Peyer's patch (tissue), 4 donors: ENCODE measurements around the gene FGF5. TPM values are rescaled to one million over a fixed set of nuclear protein-coding genes. Genes with fewer than 3 reads are reported as not detected.
"Not testable (repeated sequence)": the region's sequence is repeated elsewhere in the genome, so short reads cannot be mapped to it uniquely, and the experiment has no call there.

ENCODE experiments used
- DNase-seq, 3 donors: peaks; one replicate each; pipeline ENCODE4 v3.0.0-alpha.2; 2017 to 2019
- H3K27ac ChIP-seq, 4 donors: fragments of 200-600 bp; sonication (generic); one replicate each; pipeline ENCODE4 v1.5.1; 2016 to 2019
- H3K27me3 ChIP-seq, 2 donors: fragments of 200-600 bp; sonication (generic); one replicate each; pipeline ENCODE4 v1.5.1; 2019
- H3K36me3 ChIP-seq, 3 donors: fragments of 200-600 bp; sonication (generic); one replicate each; pipeline ENCODE4 v1.5.1; 2016 to 2019
- H3K4me1 ChIP-seq, 4 donors: fragments of 200-600 bp; sonication (generic); one replicate each; pipeline ENCODE4 v1.5.1; 2016 to 2019
- H3K4me3 ChIP-seq, 4 donors: fragments of 200-600 bp; sonication (generic); 1 replicate in 3 of 4; 2 replicates in 1 of 4; pipeline ENCODE4 v1.5.1; 2016 to 2019; ENCODE audit warnings: mild to moderate bottlenecking in 1 of 4
- H3K9me3 ChIP-seq, 4 donors: fragments of 200-600 bp; sonication (generic); one replicate each; pipeline ENCODE4 v1.5.1; 2016 to 2019; ENCODE audit warnings: mild to moderate bottlenecking in 1 of 4
- POLR2A ChIP-seq, 2 donors: fragments of 450-650 bp; IDR thresholded peaks; one replicate each; pipeline ENCODE4 v1.5.1; 2017; ENCODE audit warnings: antibody characterized with exemption in 2 of 2, mild to moderate bottlenecking in 2 of 2, moderate library complexity in 2 of 2
- total RNA-seq, 4 donors: library from RNA; depleted of rRNA; stranded (reverse); fragments of >200 nt; gene quantifications; one replicate each; pipeline ENCODE4 v1.1.0, GENCODE V29; 2016
- TF ChIP-seq, protein P1 (sequence below), 6 experiments: fragments of 450-650 bp in 4 of 6; fragments of 200-600 bp in 2 of 6; sonication (generic) in 1 of 6; IDR thresholded peaks; one replicate each; pipeline ENCODE4 v1.5.1; 2017 to 2019; ENCODE audit warnings: antibody characterized with exemption in 6 of 6, mild to moderate bottlenecking in 3 of 6, moderate library complexity in 1 of 6

The FGF5 gene
- total RNA-seq, 4 donors from 2014 or later, result not detected

DNA sequence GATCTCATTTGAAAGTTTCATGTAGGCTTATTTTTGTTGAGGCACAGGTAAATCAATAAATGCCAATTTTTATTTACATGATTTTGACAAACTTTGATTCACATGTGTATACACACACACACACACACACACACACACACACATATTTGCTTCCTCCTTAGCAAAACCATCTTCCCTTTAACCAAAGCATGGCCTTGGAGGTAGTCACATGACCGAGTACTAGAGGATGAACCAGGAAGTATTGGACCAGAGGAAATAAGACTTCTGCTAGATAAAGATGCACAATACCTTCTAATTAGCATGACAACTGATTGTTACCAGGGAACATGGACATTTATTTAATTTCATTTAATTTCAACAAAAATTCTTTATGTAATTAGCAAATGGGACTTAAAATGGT lies 45.7 kb downstream of the FGF5 start:
- Histone ChIP-seq H3K4me3 (no peak overlapping the region), H3K27me3 (no peaks in the 10 kb centered on the region), H3K36me3 (no peaks in the 10 kb centered on the region), H3K4me1 (no peaks in the 10 kb centered on the region), H3K9me3 (no peaks in the 10 kb centered on the region), H3K27ac (no peak overlapping the region)
- no peak for TF ChIP-seq POLR2A (IDR thresholded peaks at IDR 0.05)
- TF ChIP-seq, protein P1, sequence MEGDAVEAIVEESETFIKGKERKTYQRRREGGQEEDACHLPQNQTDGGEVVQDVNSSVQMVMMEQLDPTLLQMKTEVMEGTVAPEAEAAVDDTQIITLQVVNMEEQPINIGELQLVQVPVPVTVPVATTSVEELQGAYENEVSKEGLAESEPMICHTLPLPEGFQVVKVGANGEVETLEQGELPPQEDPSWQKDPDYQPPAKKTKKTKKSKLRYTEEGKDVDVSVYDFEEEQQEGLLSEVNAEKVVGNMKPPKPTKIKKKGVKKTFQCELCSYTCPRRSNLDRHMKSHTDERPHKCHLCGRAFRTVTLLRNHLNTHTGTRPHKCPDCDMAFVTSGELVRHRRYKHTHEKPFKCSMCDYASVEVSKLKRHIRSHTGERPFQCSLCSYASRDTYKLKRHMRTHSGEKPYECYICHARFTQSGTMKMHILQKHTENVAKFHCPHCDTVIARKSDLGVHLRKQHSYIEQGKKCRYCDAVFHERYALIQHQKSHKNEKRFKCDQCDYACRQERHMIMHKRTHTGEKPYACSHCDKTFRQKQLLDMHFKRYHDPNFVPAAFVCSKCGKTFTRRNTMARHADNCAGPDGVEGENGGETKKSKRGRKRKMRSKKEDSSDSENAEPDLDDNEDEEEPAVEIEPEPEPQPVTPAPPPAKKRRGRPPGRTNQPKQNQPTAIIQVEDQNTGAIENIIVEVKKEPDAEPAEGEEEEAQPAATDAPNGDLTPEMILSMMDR (IDR thresholded peaks at IDR 0.05), result no peak
- no peak for DNase-seq

DNA sequence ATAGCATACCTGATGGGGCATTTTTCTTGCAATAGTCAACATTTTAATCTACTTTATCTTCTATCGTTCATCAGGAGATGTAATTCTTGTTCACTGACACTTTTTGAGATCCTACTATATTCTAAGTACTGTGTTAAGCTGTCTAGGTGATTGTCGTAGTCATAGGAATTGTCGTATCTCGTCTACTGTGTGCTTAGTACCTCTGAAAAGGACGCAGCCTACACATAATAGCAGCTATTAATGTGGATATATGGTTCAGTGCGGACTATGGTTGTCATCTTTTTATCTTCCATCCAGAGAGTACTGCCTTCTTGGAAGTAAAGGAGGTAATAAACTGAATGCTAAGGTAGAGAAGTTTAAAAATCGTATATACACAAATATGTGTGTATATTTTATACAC lies 47.2 kb downstream of the FGF5 start:
- no peaks in the 10 kb centered on the region for H3K4me1 ChIP-seq
- no peaks in the 10 kb centered on the region for H3K27me3 ChIP-seq
- no peak overlapping the region for H3K4me3 ChIP-seq
- no peak overlapping the region for H3K27ac ChIP-seq
- no peaks in the 10 kb centered on the region for H3K9me3 ChIP-seq
- TF ChIP-seq POLR2A (IDR thresholded peaks at IDR 0.05), result no peak
- TF ChIP-seq, protein P1 (IDR thresholded peaks at IDR 0.05), result no peak
- no peaks in the 10 kb centered on the region for H3K36me3 ChIP-seq
- DNase-seq, result no peak

DNA sequence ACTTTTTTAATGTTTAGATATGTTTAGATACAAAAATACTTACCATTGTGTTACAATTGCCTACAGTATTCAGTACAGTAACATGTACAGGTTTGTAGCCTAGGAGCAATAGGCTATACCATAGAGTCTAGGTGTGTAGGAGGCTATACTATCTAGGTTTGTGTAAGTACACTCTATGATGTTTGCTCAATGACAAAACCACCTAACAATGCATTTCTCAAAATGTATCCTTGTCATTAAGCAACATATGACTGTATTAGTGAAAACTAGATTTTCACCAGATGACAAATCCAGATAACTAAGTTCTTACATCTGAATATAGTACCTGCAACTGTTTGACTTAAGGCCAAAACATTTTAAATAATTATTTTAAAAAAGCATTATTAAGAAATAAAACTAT lies 49.4 kb downstream of the FGF5 start:
- not testable (repeated sequence) for H3K4me3 ChIP-seq, H3K9me3 ChIP-seq, DNase-seq, H3K4me1 ChIP-seq, H3K27me3 ChIP-seq, H3K27ac ChIP-seq, H3K36me3 ChIP-seq

DNA sequence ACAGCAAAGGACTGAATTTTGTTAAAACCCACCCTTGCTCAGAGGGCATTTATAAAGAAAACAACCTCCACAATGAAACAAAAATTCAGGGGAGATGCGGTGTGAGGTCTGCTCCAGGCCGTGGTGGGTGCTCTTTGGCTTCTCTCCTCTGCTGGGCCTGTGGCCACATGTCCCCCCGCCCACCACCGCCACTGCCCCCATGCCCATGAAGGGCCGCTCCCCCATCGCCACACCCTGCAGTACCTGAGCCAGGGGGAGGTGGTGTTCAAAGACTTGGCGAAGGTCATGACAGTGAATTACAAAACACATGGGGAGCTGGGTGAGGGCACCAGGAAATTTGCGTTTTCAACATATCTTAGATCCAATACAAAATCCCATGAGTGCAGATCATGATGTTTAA lies 54.9 kb downstream of the FGF5 start:
- Histone ChIP-seq H3K4me1 (no peaks in the 10 kb centered on the region), H3K4me3 (no peak overlapping the region), H3K36me3 (no peaks in the 10 kb centered on the region), H3K9me3 (no peaks in the 10 kb centered on the region), H3K27ac (no peak overlapping the region), H3K27me3 (no peaks in the 10 kb centered on the region)
- no peak for DNase-seq
- TF ChIP-seq, protein P1 (IDR thresholded peaks at IDR 0.05), result no peak
- TF ChIP-seq POLR2A (IDR thresholded peaks at IDR 0.05), result no peak

DNA sequence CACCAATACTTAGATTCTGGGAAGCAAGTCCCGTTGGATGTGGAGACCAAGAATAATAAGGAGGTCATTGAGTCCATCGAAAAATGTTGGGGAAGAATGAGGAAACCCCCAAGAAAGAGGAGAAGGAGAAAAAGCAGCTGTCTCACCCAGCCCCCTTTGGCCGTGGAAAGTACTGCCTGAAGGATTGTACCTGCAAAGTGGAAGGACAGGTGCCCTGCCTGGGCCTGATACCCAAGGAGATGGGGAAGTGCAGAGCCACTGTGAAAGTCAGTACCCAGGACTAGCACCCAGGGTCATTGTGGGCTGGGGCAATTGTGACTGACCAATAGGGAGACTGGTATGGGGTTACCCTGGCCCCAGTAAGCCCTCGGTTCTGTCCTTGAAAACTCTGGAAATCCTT lies 55.3 kb downstream of the FGF5 start:
- H3K4me3 ChIP-seq, result no peak overlapping the region
- H3K27me3 ChIP-seq, result no peaks in the 10 kb centered on the region
- H3K27ac ChIP-seq, result no peak overlapping the region
- H3K4me1 ChIP-seq, result no peaks in the 10 kb centered on the region
- TF ChIP-seq, protein P1 (IDR thresholded peaks at IDR 0.05), result no peak
- TF ChIP-seq POLR2A (IDR thresholded peaks at IDR 0.05), result no peak
- DNase-seq, result no peak
- H3K36me3 ChIP-seq, result no peaks in the 10 kb centered on the region
- no peaks in the 10 kb centered on the region for H3K9me3 ChIP-seq

DNA sequence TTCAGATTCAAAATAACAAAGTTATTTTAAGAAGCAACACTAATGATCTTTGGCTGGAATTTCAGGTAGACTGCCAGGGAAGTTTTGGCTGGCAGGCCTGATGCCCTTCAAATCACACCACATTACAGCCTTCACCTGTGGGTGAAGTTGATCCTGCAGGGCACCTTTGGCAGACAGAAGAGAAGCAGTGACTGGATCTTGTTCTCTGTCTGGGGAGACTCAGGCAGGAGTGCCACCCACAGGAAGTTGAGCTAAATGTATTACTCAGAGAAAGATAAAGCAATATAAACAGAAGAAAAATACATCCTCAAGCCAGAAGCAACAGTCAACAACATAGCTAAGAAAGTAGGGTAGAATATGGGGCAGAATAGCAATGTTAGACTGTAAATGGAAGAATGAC lies 56.3 kb downstream of the FGF5 start:
- TF ChIP-seq POLR2A (IDR thresholded peaks at IDR 0.05), result no peak
- TF ChIP-seq, protein P1 (IDR thresholded peaks at IDR 0.05), result no peak
- Histone ChIP-seq H3K4me1 (no peaks in the 10 kb centered on the region), H3K9me3 (no peaks in the 10 kb centered on the region), H3K27me3 (no peaks in the 10 kb centered on the region), H3K27ac (no peak overlapping the region), H3K36me3 (no peaks in the 10 kb centered on the region), H3K4me3 (no peak overlapping the region)
- DNase-seq, result no peak
